Fibroblast of lung (primary cell): ENCODE results near the gene DLG2.

Source experiments
- CTCF ChIP-seq, 2 donors: IDR thresholded peaks in 1 of 2; conservative IDR thresholded peaks in 1 of 2; 1 replicate in 1 of 2; 2 replicates in 1 of 2; pipeline ENCODE4 v1.5.1; 2011 to 2012; ENCODE audit warnings: low read length in 2 of 2, control low read depth in 1 of 2, inconsistent platforms in 1 of 2, low read depth in 1 of 2, mild to moderate bottlenecking in 1 of 2
- EZH2 ChIP-seq: IDR thresholded peaks from 2 replicates; pipeline ENCODE4 v1.5.1; 2012; ENCODE audit warnings: low read length, control low read depth, mild to moderate bottlenecking; ENCODE audit errors: missing control alignments

DNA sequence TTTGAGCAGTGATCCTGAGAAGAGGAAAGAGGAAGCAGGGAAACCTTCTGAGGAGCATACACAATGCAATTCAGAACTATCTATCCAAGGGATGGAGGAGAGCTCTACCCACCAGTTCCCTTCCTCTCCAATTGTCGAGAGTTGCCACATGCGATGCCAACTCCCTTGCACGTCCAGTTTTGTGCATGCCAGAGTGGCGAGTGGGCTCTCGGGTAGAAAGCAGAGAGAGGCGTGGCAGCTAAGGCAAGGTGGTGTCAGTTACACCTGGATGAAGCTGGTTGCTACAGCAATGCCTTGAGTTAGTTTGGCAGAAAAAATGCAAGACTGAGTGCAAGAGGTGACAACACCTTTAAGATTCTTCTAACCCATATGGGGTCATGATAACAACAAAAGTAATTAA lies 1920.6 kb downstream of the DLG2 start:
- TF ChIP-seq CTCF (conservative IDR thresholded peaks at IDR 0.05 in 1 of 2, IDR thresholded peaks at IDR 0.05 in 1 of 2; ENCODE audit: low read depth in 1 of 2, low read length in 2 of 2) (no peak), EZH2 (no peak)
